Thyroid gland (tissue), 4 donors: ENCODE results near the gene ACSS3.

Experiments used
- POLR2A ChIP-seq, 2 donors: fragments of 450-650 bp; IDR thresholded peaks; one replicate each; pipeline ENCODE4 v1.6.1; 2017; ENCODE audit warnings: antibody characterized with exemption in 2 of 2, mild to moderate bottlenecking in 2 of 2, moderate library complexity in 1 of 2
- TF ChIP-seq, protein P1 (sequence below), 6 experiments: fragments of 200-600 bp in 3 of 6; fragments of 450-650 bp in 3 of 6; sonication (generic) in 3 of 6; IDR thresholded peaks; one replicate each; pipeline ENCODE4 v1.5.1; 2016 to 2019; ENCODE audit warnings: antibody characterized with exemption in 6 of 6, mild to moderate bottlenecking in 2 of 6, inconsistent platforms in 1 of 6, moderate library complexity in 1 of 6

DNA sequence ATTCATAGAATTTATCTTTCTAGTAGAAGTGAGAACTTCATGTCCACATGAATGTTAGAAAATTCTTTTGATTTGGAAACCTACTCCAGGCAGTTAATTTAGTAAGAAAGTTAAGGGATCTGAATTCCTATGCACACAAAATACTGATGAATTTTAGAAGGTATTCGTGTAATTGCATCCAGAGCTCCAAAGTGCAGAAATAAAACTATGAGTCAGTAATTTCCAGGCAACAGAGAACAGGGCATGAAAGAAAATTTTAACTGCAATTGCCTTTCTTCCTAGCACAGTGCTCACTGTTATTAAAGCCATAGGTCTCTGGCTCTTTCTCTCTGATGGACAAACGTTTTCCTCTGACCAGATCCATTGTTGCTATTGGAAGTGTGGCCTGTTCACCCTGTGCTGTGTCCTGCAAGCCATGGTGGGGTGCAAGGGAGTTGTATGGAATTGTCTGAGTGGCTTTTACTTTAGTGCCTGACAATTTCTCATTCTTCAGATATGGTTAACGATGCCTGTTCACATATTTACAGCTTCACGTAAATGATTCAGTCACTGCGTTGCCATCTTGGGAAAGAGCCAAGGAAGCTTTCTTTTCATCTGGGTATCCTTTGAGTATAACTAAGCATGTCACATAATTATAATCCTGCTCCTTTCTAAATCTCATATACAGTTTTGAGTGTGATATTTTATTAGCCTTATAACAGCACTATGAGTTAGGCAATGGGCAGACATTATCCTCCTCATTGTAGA lies 145.1 kb downstream of the ACSS3 start:
- TF ChIP-seq, protein P1, sequence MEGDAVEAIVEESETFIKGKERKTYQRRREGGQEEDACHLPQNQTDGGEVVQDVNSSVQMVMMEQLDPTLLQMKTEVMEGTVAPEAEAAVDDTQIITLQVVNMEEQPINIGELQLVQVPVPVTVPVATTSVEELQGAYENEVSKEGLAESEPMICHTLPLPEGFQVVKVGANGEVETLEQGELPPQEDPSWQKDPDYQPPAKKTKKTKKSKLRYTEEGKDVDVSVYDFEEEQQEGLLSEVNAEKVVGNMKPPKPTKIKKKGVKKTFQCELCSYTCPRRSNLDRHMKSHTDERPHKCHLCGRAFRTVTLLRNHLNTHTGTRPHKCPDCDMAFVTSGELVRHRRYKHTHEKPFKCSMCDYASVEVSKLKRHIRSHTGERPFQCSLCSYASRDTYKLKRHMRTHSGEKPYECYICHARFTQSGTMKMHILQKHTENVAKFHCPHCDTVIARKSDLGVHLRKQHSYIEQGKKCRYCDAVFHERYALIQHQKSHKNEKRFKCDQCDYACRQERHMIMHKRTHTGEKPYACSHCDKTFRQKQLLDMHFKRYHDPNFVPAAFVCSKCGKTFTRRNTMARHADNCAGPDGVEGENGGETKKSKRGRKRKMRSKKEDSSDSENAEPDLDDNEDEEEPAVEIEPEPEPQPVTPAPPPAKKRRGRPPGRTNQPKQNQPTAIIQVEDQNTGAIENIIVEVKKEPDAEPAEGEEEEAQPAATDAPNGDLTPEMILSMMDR (IDR thresholded peaks at IDR 0.05): no peak
- no peak for TF ChIP-seq POLR2A (IDR thresholded peaks at IDR 0.05)
